PFSK-1 (cell line): ENCODE data around the gene TMEM266.

Experiments
- FOXP2 ChIP-seq: optimal IDR thresholded peaks from 2 replicates; pipeline ENCODE3; 2011; ENCODE audit warnings: borderline replicate concordance, control low read depth, inconsistent platforms; ENCODE audit not compliant: insufficient read depth; ENCODE audit errors: extremely low read length, extremely low read depth
- POLR2AphosphoS5 ChIP-seq: IDR thresholded peaks from 2 replicates; pipeline ENCODE4 v1.6.1; 2012; ENCODE audit warnings: low read depth, mild to moderate bottlenecking, control low read depth, low read length, moderate library complexity
- SIN3A ChIP-seq: IDR thresholded peaks from 2 replicates; pipeline ENCODE4 v1.6.1; 2012; ENCODE audit warnings: mild to moderate bottlenecking, low read length, moderate library complexity, borderline replicate concordance; ENCODE audit not compliant: insufficient read depth
- TAF1 ChIP-seq: IDR thresholded peaks from 2 replicates; pipeline ENCODE4 v1.6.1; 2012; ENCODE audit warnings: low read length, control low read depth, borderline replicate concordance; ENCODE audit not compliant: insufficient read depth
- TF ChIP-seq, protein P1 (sequence below), 2 experiments: IDR thresholded peaks; 2 replicates each; pipeline versions ENCODE4 v1.6.1 to v1.8.0; 2011 to 2012; ENCODE audit warnings: low read depth in 2 of 2, low read length in 2 of 2, control low read depth in 1 of 2, inconsistent platforms in 1 of 2, mild to moderate bottlenecking in 1 of 2, moderate library complexity in 1 of 2; ENCODE audit not compliant: insufficient read depth in 1 of 2

Gene TMEM266

DNA sequence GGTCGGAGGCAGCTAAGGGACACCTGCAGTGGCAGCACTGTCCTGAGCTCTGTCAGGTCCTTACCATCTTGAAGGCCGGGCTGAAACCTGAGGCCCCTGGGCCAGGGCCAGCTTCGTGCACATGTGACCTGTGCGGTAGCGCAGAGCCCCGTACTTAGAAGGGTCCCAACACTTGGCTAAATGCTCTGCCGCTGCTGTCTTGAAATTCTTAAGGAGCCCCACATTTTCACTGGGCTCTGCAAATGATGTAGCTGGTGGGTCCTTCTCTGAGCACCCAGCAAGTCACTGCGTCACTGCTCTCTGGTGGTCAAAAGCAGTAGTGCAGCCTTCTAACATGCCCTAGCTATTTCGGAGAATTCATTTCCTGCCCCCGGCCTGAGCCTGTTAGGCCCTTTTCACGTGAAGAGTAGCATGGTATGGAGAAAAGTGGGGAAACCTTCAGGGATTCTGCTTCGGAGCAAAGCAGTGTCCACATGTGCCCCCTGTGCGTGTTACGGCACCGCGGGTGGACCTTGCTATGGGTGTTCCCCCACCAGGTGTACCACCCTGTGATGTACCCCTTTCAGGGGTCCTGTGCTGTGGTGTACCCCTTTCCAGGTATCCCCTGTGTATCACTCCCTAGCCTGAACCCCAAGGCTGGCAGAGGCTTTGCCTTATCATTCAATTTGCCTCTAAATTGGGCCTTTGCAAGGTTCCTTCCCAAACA, 79.7 kb downstream of the TMEM266 start:
- TF ChIP-seq, protein P1, sequence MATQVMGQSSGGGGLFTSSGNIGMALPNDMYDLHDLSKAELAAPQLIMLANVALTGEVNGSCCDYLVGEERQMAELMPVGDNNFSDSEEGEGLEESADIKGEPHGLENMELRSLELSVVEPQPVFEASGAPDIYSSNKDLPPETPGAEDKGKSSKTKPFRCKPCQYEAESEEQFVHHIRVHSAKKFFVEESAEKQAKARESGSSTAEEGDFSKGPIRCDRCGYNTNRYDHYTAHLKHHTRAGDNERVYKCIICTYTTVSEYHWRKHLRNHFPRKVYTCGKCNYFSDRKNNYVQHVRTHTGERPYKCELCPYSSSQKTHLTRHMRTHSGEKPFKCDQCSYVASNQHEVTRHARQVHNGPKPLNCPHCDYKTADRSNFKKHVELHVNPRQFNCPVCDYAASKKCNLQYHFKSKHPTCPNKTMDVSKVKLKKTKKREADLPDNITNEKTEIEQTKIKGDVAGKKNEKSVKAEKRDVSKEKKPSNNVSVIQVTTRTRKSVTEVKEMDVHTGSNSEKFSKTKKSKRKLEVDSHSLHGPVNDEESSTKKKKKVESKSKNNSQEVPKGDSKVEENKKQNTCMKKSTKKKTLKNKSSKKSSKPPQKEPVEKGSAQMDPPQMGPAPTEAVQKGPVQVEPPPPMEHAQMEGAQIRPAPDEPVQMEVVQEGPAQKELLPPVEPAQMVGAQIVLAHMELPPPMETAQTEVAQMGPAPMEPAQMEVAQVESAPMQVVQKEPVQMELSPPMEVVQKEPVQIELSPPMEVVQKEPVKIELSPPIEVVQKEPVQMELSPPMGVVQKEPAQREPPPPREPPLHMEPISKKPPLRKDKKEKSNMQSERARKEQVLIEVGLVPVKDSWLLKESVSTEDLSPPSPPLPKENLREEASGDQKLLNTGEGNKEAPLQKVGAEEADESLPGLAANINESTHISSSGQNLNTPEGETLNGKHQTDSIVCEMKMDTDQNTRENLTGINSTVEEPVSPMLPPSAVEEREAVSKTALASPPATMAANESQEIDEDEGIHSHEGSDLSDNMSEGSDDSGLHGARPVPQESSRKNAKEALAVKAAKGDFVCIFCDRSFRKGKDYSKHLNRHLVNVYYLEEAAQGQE (IDR thresholded peaks at IDR 0.05; ENCODE audit: insufficient read depth in 1 of 2, low read depth in 2 of 2, low read length in 2 of 2) = no peak
- no peak for TF ChIP-seq POLR2AphosphoS5
- no peak for TF ChIP-seq TAF1

- no peak for TF ChIP-seq TAF1
- TF ChIP-seq FOXP2 = no peak
- TF ChIP-seq, protein P1 (IDR thresholded peaks at IDR 0.05; ENCODE audit: insufficient read depth in 1 of 2, low read depth in 2 of 2, low read length in 2 of 2) = no peak
- TF ChIP-seq SIN3A = no peak
- no peak for TF ChIP-seq POLR2AphosphoS5
These were observed 80.3 kb downstream of the TMEM266 start for GRCh38 chr15:76140074-76140464.

DNA sequence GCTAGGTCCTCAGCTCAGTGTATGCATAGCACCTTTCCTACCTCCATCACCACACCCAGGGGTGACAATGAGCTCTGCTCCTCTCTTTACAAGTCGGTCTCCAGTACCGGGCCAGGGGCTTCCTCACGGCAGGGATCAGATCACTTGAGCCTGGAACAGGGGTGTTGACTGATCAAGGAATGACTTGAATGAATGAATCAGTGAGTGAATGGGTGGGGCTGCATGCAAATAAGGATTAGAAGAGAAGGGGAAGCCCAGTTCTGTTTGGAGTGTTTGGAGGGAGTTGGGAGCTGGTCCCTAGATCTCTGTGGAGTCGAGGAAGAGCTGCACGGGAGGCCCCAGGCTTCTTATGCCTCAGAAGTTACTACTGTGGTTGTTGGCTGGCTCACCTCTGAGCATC, 87.0 kb downstream of the TMEM266 start:
- TF ChIP-seq SIN3A = no peak

GRCh38 chr15:76147906-76148570, 88.3 kb downstream of the TMEM266 start:
- TF ChIP-seq POLR2AphosphoS5 (no peak), SIN3A (peak; percentile 62; the same call in 1 of the 2 replicates)

GRCh38 chr15:76149291-76149915, 89.6 kb downstream of the TMEM266 start:
- TF ChIP-seq SIN3A = no peak
- no peak for TF ChIP-seq FOXP2
- TF ChIP-seq, protein P1 (IDR thresholded peaks at IDR 0.05; ENCODE audit: insufficient read depth in 1 of 2, low read depth in 2 of 2, low read length in 2 of 2) = no peak

GRCh38 chr15:76150513-76150912, 90.7 kb downstream of the TMEM266 start:
- TF ChIP-seq, protein P1 (IDR thresholded peaks at IDR 0.05; ENCODE audit: insufficient read depth in 1 of 2, low read depth in 2 of 2, low read length in 2 of 2) = no peak
- TF ChIP-seq SIN3A (no peak), TAF1 (no peak), FOXP2 (no peak), POLR2AphosphoS5 (no peak)
